GM18511 (cell line): ENCODE data around the gene PRSS57.
"Not testable (repeated sequence)": the region's sequence is repeated elsewhere in the genome, so short reads cannot be mapped to it uniquely, and the experiment has no call there.

Experiments
- ATAC-seq: cut with Tn5 transposase; IDR thresholded peaks from one replicate; pipeline ENCODE4 v1.9.1; 2021; ENCODE audit warnings: mild to moderate bottlenecking, moderate library complexity; ENCODE audit not compliant: unreplicated experiment

The PRSS57 gene

GRCh38 chr19:695352-695949, at the start of gene PRSS57:
Gene PRSS57, minus strand, starts transcription at chr19:695452. Its CDS starts 22 bp downstream, at chr19:695430.
- no peak for ATAC-seq

GRCh38 chr19:743168-743687, 48.0 kb upstream of the PRSS57 start:
- ATAC-seq: no peak

GRCh38 chr19:742540-743075, 47.4 kb upstream of the PRSS57 start:
- no peak for ATAC-seq

- no peak for ATAC-seq
Observed at GRCh38 chr19:741506-742131, 46.4 kb upstream of the PRSS57 start.

- ATAC-seq: not testable (repeated sequence)
Observed at GRCh38 chr19:740816-741505, 45.7 kb upstream of the PRSS57 start.

- ATAC-seq: no peak
Observed at GRCh38 chr19:739998-740715, 44.9 kb upstream of the PRSS57 start.

GRCh38 chr19:738509-739128, 43.4 kb upstream of the PRSS57 start:
- ATAC-seq: no peak

GRCh38 chr19:737591-738093, 42.4 kb upstream of the PRSS57 start:
- ATAC-seq: no peak

GRCh38 chr19:736125-736524, 40.9 kb upstream of the PRSS57 start:
- ATAC-seq: no peak

GRCh38 chr19:734716-735115, 39.5 kb upstream of the PRSS57 start:
- ATAC-seq: no peak

GRCh38 chr19:732148-733069, 37.2 kb upstream of the PRSS57 start:
- no peak for ATAC-seq

GRCh38 chr19:731000-731399, 35.7 kb upstream of the PRSS57 start:
- no peak for ATAC-seq

- no peak for ATAC-seq
Observed at GRCh38 chr19:729965-730668, 34.9 kb upstream of the PRSS57 start.

GRCh38 chr19:729564-729963, 34.3 kb upstream of the PRSS57 start:
- not testable (repeated sequence) for ATAC-seq

- no peak for ATAC-seq
Observed at GRCh38 chr19:728011-728410, 32.8 kb upstream of the PRSS57 start.

- ATAC-seq: no peak
Observed at GRCh38 chr19:726993-727956, 32.0 kb upstream of the PRSS57 start.

- ATAC-seq: no peak
Observed at GRCh38 chr19:725461-726089, 30.3 kb upstream of the PRSS57 start.
